CD4-positive, alpha-beta T cell treated with Interferon alpha-2 for 1 hour (primary cell): ENCODE data around the gene CILP2.

Source experiments
- DNase-seq, 2 donors: peaks; one replicate each; pipeline ENCODE4 v3.0.0-alpha.2; 2020 to 2022

CILP2 gene

GRCh38 chr19:19571071-19571786 lies 33.2 kb downstream of the CILP2 start:
- DNase-seq, result no peak

DNA sequence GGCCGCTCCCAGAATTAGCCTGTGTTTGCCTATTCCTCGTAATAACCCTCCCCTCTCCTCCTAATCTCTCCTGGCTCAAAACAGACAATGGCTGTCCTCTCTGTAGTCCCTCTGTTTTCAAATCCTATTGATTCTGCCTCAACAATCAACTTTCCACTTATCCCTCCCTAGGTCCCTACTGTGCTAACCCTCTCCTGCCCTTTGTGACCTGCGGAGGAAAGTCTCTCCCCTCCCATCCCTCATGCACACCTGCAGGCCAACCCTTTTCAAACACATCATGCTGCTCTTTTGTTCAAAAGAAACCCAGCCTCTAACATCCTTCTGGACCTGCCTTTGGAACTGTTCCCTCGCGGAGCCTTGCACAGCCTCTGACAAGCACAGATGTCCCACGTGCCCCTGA lies 37.3 kb downstream of the CILP2 start:
- no peak for DNase-seq

DNA sequence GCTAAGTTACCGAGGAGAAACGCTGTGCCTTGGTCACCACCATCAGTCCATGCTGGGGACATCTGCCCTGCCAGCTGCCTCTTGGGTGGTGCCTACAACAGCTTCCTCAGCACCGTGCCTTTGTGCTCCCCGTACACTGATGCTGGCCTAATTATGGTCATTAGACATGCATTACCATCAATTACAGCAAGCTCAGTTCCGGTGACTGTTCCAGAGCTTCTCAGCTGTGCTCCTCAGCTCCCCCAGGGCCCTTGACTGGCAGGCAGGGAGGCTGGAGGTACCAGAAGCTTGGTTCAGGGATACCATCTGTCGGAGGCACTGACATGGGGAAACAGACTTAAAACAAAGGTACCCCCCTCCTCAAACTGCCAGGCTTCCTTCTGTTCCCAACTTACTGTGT lies 40.2 kb downstream of the CILP2 start:
- DNase-seq, result no peak

DNA sequence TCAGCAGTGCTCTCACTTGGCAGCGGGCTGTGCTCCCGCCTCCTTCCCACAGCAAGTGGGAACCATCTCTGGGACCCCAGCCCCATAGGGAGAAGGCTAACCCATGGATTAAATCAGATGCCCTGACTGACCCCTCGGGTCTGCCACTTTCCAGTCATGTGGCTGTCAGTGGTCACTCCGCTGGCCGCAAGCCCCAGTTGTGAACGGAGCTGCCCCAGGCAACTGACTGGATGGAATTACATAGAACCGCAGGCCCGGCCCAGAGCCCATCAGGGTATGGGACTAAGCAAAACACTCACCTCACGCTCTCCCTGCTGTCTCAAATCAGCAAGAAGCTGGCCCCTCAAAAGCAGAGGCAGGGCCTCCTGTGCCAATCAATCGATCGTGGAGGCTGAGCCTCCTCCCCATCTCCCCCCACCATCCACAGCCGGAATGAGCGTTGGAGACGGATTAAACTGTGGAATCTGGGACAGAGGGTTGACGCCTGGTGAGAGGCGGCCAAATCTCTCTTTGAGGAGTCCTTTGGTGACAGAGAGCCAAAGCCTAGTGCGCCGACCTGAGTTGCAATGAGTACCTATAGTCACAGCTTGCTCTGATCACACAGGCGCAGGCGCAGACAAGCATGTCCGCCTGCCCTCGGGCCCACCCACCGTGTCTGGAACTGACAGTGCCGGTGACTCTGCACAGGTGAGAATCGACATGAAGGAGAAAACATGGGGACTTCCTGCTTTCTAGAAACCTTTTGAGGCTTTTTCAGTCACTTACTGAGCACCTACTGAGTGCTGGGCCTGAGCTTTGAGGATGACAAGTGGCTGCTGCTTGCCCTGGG lies 41.7 kb downstream of the CILP2 start:
- DNase-seq, result no peak

GRCh38 chr19:19580418-19580817 lies 42.4 kb downstream of the CILP2 start:
- no peak for DNase-seq

GRCh38 chr19:19581391-19581790 lies 43.3 kb downstream of the CILP2 start:
- DNase-seq, result no peak

- DNase-seq, result no peak
Observed at GRCh38 chr19:19582471-19582870, 44.4 kb downstream of the CILP2 start.

- DNase-seq, result no peak
Observed at GRCh38 chr19:19584356-19584755, 46.3 kb downstream of the CILP2 start.

- no peak for DNase-seq
Observed at GRCh38 chr19:19587771-19588170, 49.7 kb downstream of the CILP2 start.

DNA sequence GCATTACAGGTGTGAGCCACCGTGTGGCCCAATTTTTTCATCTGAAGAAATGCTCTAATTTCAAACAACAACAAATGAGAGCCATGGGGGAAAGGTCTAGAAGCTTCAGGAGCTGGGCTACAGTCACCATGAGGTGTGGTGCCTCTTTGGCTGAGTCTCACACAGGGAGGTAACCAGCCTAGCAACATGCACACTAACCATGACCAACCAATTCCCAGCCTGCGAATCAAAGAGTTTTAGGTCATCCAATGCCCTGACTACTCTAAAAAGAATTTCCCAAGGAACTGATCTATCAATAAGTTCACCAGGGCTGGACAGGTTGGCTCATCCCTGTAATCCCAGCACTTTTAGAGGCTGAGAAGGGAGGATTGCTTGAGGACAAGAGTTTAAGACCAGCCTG lies 50.5 kb downstream of the CILP2 start:
- DNase-seq, result no peak

DNA sequence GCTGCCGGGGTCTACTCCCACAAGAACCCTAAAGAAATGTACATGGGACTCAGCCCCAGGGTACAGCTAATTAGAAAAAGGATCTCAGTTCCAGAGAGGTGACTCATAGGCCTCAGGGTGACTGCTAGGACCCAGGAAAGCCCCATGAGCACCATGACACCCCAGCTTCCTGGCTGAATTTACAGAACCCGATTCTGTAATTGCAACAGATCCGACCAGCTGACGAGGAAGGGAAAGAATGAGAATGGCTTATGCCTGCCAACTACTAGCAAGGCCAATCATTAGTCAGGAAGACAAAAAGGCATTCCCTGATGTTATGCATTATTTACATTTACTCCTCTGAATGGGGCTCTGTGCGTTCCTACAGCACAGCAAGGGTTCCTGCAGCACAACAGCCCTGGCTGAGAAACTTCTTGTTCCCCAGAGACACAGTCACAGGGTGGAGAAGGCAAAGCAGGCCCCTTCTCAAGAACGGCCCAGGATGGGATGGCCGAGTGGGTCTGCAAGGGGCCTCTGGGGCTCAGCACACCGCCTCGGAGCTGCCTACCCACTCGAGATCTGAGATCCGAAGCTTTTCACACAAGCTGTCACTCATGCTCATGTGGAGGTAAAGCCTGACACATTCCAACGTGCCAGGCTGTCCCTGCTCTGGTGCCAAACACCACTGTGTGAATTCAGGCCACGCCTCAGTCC lies 53.2 kb downstream of the CILP2 start:
- DNase-seq, result peak; percentile 74 to 82

DNA sequence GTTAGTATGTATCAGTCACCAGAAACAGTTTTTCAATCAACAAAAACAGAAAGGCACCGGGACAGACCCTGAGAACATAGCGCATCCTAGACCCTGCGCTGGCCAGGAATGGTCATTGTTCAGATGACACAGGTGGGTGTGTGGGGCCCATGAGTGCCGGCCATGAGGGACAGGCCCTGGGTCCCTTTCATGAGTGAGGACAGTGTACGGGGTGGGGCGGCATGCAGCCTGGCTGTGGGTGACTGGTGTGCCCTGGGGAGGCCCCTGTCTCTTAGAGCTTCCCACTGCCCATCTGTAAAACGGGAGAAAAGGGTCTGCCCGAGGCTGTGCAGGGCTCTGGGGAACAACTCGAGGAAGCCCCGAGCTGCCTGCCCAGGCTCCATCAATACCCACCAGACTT lies 54.6 kb downstream of the CILP2 start:
- DNase-seq, result no peak

DNA sequence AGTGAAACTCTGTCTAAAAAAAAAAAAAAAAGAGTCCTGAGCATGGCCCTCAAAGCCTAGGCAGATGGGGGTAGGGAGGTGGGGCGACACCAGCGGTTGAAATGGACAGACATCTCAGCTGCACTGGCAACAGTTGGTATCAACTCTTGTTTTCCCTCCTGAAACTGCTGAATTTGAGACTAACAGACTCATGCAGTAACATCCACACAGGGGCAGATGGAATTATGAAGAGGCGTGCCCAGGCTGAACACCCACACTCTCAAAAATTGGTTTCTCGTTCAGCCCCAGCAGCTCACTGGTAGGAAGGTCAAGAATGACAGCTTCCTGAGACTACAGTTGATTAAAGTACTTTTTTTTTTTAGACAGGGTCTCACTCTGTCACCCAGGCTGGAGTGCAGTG lies 56.3 kb downstream of the CILP2 start:
- DNase-seq, result no peak

GRCh38 chr19:19595171-19595701 lies 57.2 kb downstream of the CILP2 start:
- no peak for DNase-seq
